PC-9 (cell line): ENCODE measurements around the gene PTPRG. TPM values are rescaled to one million over a fixed set of nuclear protein-coding genes. Genes with fewer than 3 reads are reported as not detected.

Experiments
- BruUV-seq: library from RNA; stranded (reverse); fragments of 400-500 nt; replicated peaks from 2 replicates; lab custom pipeline; 2021; lab: Mats Ljungman, UMichigan
- CTCF ChIA-PET: fragments of 300-600 bp; sonication (Branson Sonifier 250); formaldehyde crosslinking; loops from one replicate; lab custom pipeline; 2022; ENCODE audit warnings: antibody characterized with exemption; lab: Charles Lee
- POLR2A ChIA-PET: fragments of 300-600 bp; sonication (Branson Sonifier 250); formaldehyde crosslinking; loops from one replicate; lab custom pipeline; 2022; ENCODE audit warnings: antibody characterized with exemption; ENCODE audit not compliant: unreplicated experiment; lab: Charles Lee
- DNase-seq, 2 experiments: peaks; one replicate each; pipeline versions ENCODE4 v3.0.0 to v3.0.0-alpha.2; 2015 to 2022; ENCODE audit warnings: mixed read lengths in 1 of 2
- H2AFZ ChIP-seq: fragments of 200-600 bp; sonication (generic); 2 replicates; pipeline ENCODE4 v1.8.1; 2017; ENCODE audit warnings: antibody characterized with exemption
- H3F3A ChIP-seq: fragments of 200-600 bp; sonication (generic); 2 replicates; pipeline ENCODE4 v1.8.1; 2017; ENCODE audit warnings: antibody characterized with exemption, mild to moderate bottlenecking, low read depth; ENCODE audit not compliant: insufficient read depth
- H3K27ac ChIP-seq: fragments of 200-600 bp; sonication (generic); 2 replicates; pipeline ENCODE4 v1.6.1; 2016; ENCODE audit warnings: mixed run types
- H3K27me3 ChIP-seq: fragments of 200-600 bp; sonication (generic); 2 replicates; pipeline ENCODE4 v1.6.1; 2016; ENCODE audit warnings: low read depth, mixed run types; ENCODE audit not compliant: insufficient read depth
- H3K36me3 ChIP-seq: fragments of 200-600 bp; sonication (generic); 2 replicates; pipeline ENCODE4 v1.6.1; 2016; ENCODE audit warnings: low read depth, mixed run types
- H3K4me1 ChIP-seq: fragments of 200-600 bp; sonication (generic); replicated peaks from 2 replicates; pipeline ENCODE4 v1.6.1; 2016; ENCODE audit warnings: mixed run types; ENCODE audit not compliant: insufficient read depth
- H3K4me2 ChIP-seq: fragments of 200-600 bp; sonication (generic); 2 replicates; pipeline ENCODE4 v1.6.1; 2017; ENCODE audit warnings: mixed run types
- H3K4me3 ChIP-seq: fragments of 200-600 bp; sonication (generic); 2 replicates; pipeline ENCODE4 v1.6.1; 2016; ENCODE audit warnings: mixed run types
- H3K79me2 ChIP-seq: fragments of 200-600 bp; sonication (generic); 2 replicates; pipeline ENCODE4 v1.6.1; 2017; ENCODE audit warnings: low read depth, mixed run types
- H3K9me2 ChIP-seq: fragments of 200-600 bp; sonication (generic); 2 replicates; pipeline ENCODE4 v1.8.1; 2017; ENCODE audit warnings: mild to moderate bottlenecking; ENCODE audit not compliant: insufficient read depth
- H3K9me3 ChIP-seq: fragments of 200-600 bp; sonication (generic); 2 replicates; pipeline ENCODE4 v1.8.1; 2016; ENCODE audit warnings: low read depth; ENCODE audit not compliant: insufficient read depth
- H4K20me1 ChIP-seq: fragments of 200-600 bp; sonication (generic); 2 replicates; pipeline ENCODE4 v1.8.1; 2017; ENCODE audit not compliant: insufficient read depth
- CTCF ChIP-seq: fragments of 200-600 bp; sonication (generic); conservative IDR thresholded peaks from 2 replicates; pipeline ENCODE4 v1.6.1; 2017; ENCODE audit warnings: mixed run types, antibody characterized with exemption, mild to moderate bottlenecking, moderate library complexity
- EZH2 ChIP-seq: fragments of 200-600 bp; sonication (generic); IDR thresholded peaks from 2 replicates; pipeline ENCODE4 v1.8.0; 2017; ENCODE audit warnings: antibody characterized with exemption, low read depth
- intact Hi-C: fragments of 100-400 bp; cut with micrococcal nuclease; formaldehyde crosslinking; loops from one replicate; pipeline ENCODE4 v1.10.0; 2022; ENCODE audit not compliant: unreplicated experiment
- total RNA-seq: library from RNA; stranded (reverse); gene quantifications from 2 replicates; pipeline ENCODE4 v1.2.3, GENCODE V29; 2021

PTPRG gene
- total RNA-seq, 1 experiment from 2014 or later, result 32.9 TPM

- intact Hi-C loops, result no loop called here
- CTCF ChIA-PET, result no interaction called here
These were observed 418.7 kb downstream of the PTPRG start for GRCh38 chr3:61980041-61980440.

GRCh38 chr3:61981060-61981459, 419.7 kb downstream of the PTPRG start:
- BruUV-seq, result no TSS peak
- no peak overlapping the region for H3K27ac ChIP-seq
- POLR2A ChIA-PET, result no interaction called here
- CTCF ChIA-PET, result no interaction called here
- H3K9me2 ChIP-seq, result no peaks in the 10 kb centered on the region
- no peak for DNase-seq
- H3K4me1 ChIP-seq, result no peaks in the 10 kb centered on the region
- TF ChIP-seq EZH2 (no peak), CTCF (no peak)
- H3K27me3 ChIP-seq, result no peaks in the 10 kb centered on the region
- H3K36me3 ChIP-seq, result no peaks in the 10 kb centered on the region
- no peak overlapping the region for H3K4me2 ChIP-seq
- H3K9me3 ChIP-seq, result no peaks in the 10 kb centered on the region
- H2AFZ ChIP-seq, result no peak overlapping the region
- no peaks in the 10 kb centered on the region for H3F3A ChIP-seq
- no peaks in the 10 kb centered on the region for H4K20me1 ChIP-seq
- no peaks in the 10 kb centered on the region for H3K79me2 ChIP-seq
- no peak overlapping the region for H3K4me3 ChIP-seq
- intact Hi-C loops, result no loop called here

More at GRCh38 chr3:61980041-61980440, 418.7 kb downstream of the PTPRG start:
- no peaks in the 10 kb centered on the region for H3K9me2 ChIP-seq
- H3K79me2 ChIP-seq, result no peaks in the 10 kb centered on the region
- TF ChIP-seq EZH2, result no peak
- no peak for TF ChIP-seq CTCF
- H3K27ac ChIP-seq, result no peak overlapping the region
- no peak overlapping the region for H3K4me3 ChIP-seq
- POLR2A ChIA-PET, result no interaction called here
- H3K27me3 ChIP-seq, result no peaks in the 10 kb centered on the region
- H3K4me1 ChIP-seq, result no peaks in the 10 kb centered on the region
- no peaks in the 10 kb centered on the region for H3K9me3 ChIP-seq
- no peak overlapping the region for H3K4me2 ChIP-seq
- no peak overlapping the region for H2AFZ ChIP-seq
- no TSS peak for BruUV-seq
- no peaks in the 10 kb centered on the region for H3F3A ChIP-seq
- no peak for DNase-seq
- no peaks in the 10 kb centered on the region for H3K36me3 ChIP-seq
- H4K20me1 ChIP-seq, result no peaks in the 10 kb centered on the region

GRCh38 chr3:61983479-61983878, 422.1 kb downstream of the PTPRG start:
- Histone ChIP-seq H3K4me2 (no peak overlapping the region), H3K4me1 (no peaks in the 10 kb centered on the region), H2AFZ (no peak overlapping the region), H3K4me3 (no peak overlapping the region), H3K9me2 (no peaks in the 10 kb centered on the region), H3K79me2 (no peaks in the 10 kb centered on the region), H3K9me3 (no peaks in the 10 kb centered on the region), H3K27me3 (no peaks in the 10 kb centered on the region), H3K36me3 (no peaks in the 10 kb centered on the region), H3K27ac (no peak overlapping the region), H3F3A (no peaks in the 10 kb centered on the region), H4K20me1 (no peaks in the 10 kb centered on the region)
- intact Hi-C loops, result no loop called here
- TF ChIP-seq CTCF (no peak), EZH2 (no peak)
- BruUV-seq, result no TSS peak
- POLR2A ChIA-PET, result no interaction called here
- no peak for DNase-seq
- CTCF ChIA-PET, result no interaction called here
